Calu3 (cell line): ENCODE results near the gene HNF1B. TPM values are rescaled to one million over a fixed set of nuclear protein-coding genes. Genes with fewer than 3 reads are reported as not detected.

Source experiments
- BruUV-seq: library from RNA; stranded (reverse); fragments of 400-500 nt; replicated peaks from 2 replicates; lab custom pipeline; 2021; lab: Mats Ljungman, UMichigan
- CTCF ChIA-PET: fragments of 300-600 bp; sonication (Branson Sonifier 250); formaldehyde crosslinking; loops from one replicate; lab custom pipeline; 2022; ENCODE audit warnings: antibody characterized with exemption; lab: Charles Lee
- DNase-seq: peaks from one replicate; pipeline ENCODE4 v3.0.0; 2022
- H3K27ac Mint-ChIP-seq: one replicate; pipeline ENCODE4 v1.8.0; 2022; ENCODE audit warnings: mixed read lengths; ENCODE audit not compliant: unreplicated experiment
- H3K27me3 Mint-ChIP-seq: one replicate; pipeline ENCODE4 v1.8.0; 2022; ENCODE audit warnings: mixed read lengths; ENCODE audit not compliant: unreplicated experiment
- H3K36me3 Mint-ChIP-seq: one replicate; pipeline ENCODE4 v1.8.0; 2022; ENCODE audit warnings: mild to moderate bottlenecking, moderate library complexity, mixed read lengths; ENCODE audit not compliant: insufficient read depth, unreplicated experiment
- H3K4me1 Mint-ChIP-seq: one replicate; pipeline ENCODE4 v1.8.0; 2022; ENCODE audit warnings: mild to moderate bottlenecking, low read depth, mixed read lengths; ENCODE audit not compliant: unreplicated experiment
- H3K4me3 Mint-ChIP-seq: one replicate; pipeline ENCODE4 v1.8.0; 2022; ENCODE audit warnings: mild to moderate bottlenecking, low read depth, moderate library complexity, mixed read lengths; ENCODE audit not compliant: unreplicated experiment
- H3K9me3 Mint-ChIP-seq: one replicate; pipeline ENCODE4 v1.8.0; 2022; ENCODE audit warnings: low read depth, mixed read lengths; ENCODE audit not compliant: unreplicated experiment
- CTCF ChIP-seq: fragments of 200-600 bp; IDR thresholded peaks from one replicate; pipeline ENCODE4 v1.8.0; 2022; ENCODE audit warnings: antibody characterized with exemption; ENCODE audit not compliant: unreplicated experiment
- intact Hi-C: fragments of 100-400 bp; cut with micrococcal nuclease; formaldehyde crosslinking; loops from one replicate; pipeline ENCODE4 v1.10.0; 2022; ENCODE audit not compliant: unreplicated experiment
- total RNA-seq: library from RNA; stranded (reverse); gene quantifications from 2 replicates; pipeline ENCODE4 v1.2.3, GENCODE V29; 2022

Gene HNF1B
- total RNA-seq, 1 experiment from 2014 or later: 127 TPM

- CTCF ChIA-PET: interaction anchor here (0.9 to 7.4 kb wide), 12 partner anchors 8 to 89 kb away, joined by 3 to 65 read pairs (median 10); partner anchors contain the start of gene HNF1B
- Mint-ChIP-seq H3K4me1 (peaks cover 49% of the 10 kb centered on the region), H3K4me3 (no peak overlapping the region), H3K27me3 (no peaks in the 10 kb centered on the region), H3K9me3 (no peaks in the 10 kb centered on the region), H3K27ac (peak overlapping the region; percentile 38), H3K36me3 (peaks cover 96% of the 10 kb centered on the region)
- no TSS peak for BruUV-seq
- intact Hi-C loops: no loop called here
- no peak for DNase-seq
- TF ChIP-seq CTCF: peak; percentile 74
Observed at GRCh38 chr17:37737081-37737480, 7.8 kb downstream of the HNF1B start.

GRCh38 chr17:37736428-37736827, 8.4 kb downstream of the HNF1B start:
- DNase-seq: no peak
- Mint-ChIP-seq H3K27me3 (no peaks in the 10 kb centered on the region), H3K36me3 (peaks cover 96% of the 10 kb centered on the region), H3K27ac (peak overlapping the region; percentile 38), H3K4me1 (peaks cover 52% of the 10 kb centered on the region), H3K9me3 (no peaks in the 10 kb centered on the region), H3K4me3 (no peak overlapping the region)
- TF ChIP-seq CTCF: no peak
- intact Hi-C loops: no loop called here
- BruUV-seq: no TSS peak
- CTCF ChIA-PET: interaction anchor here (2.2 to 7.4 kb wide), 2 partner anchors 19 to 28 kb away, joined by 19 to 65 read pairs; no protein-coding TSS in a partner anchor

DNA sequence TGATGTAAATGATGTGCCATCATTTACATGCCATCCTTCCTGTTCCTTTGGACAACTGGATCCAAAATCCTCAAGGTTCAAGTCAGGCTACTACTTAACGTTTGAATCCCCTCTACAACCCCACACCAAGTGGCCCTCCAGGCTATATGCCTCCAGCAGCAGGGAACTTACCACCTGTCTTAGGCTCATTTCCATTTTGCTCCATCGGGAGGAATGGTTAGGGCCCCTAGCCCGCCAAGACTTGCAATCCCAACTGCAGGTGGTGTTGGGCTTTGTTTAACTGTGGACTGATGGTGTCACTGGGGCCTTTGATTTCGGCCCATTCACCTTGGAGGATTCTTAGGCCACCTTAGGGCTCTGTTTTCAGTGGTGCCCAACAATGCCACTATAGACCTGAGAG, 9.7 kb downstream of the HNF1B start:
- Mint-ChIP-seq H3K27ac (no peak overlapping the region), H3K9me3 (no peaks in the 10 kb centered on the region), H3K36me3 (peaks cover 96% of the 10 kb centered on the region), H3K4me3 (no peak overlapping the region), H3K4me1 (peaks cover 55% of the 10 kb centered on the region), H3K27me3 (no peaks in the 10 kb centered on the region)
- intact Hi-C loops: no loop called here
- no TSS peak for BruUV-seq
- CTCF ChIA-PET: interaction anchor here (0.7 to 3.0 kb wide), 6 partner anchors 12 to 33 kb away, joined by 3 to 18 read pairs (median 5); no protein-coding TSS in a partner anchor
- DNase-seq: no peak
- TF ChIP-seq CTCF: no peak

DNA sequence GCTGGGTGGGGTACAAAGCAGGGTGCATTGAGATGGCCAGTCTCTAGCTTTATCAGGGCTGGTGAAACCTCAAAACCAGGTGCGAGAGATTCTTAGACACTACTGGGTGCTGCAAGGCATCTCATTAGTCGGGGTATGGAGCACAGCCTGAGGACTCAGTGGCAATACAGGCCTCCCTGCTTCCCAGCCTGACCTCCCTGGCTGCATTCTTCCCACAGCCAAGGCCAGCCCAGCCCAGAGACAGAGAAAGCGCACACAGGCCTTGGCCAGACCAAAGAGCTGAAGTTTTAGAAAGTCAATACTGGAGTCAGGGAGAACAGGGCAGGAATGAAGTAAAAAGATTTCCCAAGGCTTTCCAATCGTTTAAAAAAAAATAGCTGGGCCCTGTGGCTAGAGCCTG, 12.5 kb downstream of the HNF1B start:
- Mint-ChIP-seq H3K9me3 (no peaks in the 10 kb centered on the region), H3K36me3 (peaks cover 96% of the 10 kb centered on the region), H3K4me3 (no peak overlapping the region), H3K4me1 (peaks cover 48% of the 10 kb centered on the region), H3K27me3 (no peaks in the 10 kb centered on the region), H3K27ac (peak overlapping the region; percentile 10)
- no peak for DNase-seq
- no peak for TF ChIP-seq CTCF
- CTCF ChIA-PET: interaction anchor here (0.6 to 3.0 kb wide), 4 partner anchors 10 to 1060 kb away, joined by 3 to 18 read pairs (median 4); partner anchors contain the start of gene HNF1B
- intact Hi-C loops: no loop called here
- BruUV-seq: no TSS peak
